Mucosa of descending colon (tissue), 3 donors: ENCODE results near the gene HS6ST2. TPM values are rescaled to one million over a fixed set of nuclear protein-coding genes. Genes with fewer than 3 reads are reported as not detected.

Experiments used
- ATAC-seq: fragments of 200-7000 bp; cut with Tn5 transposase; one replicate; pipeline ENCODE4 v1.9.1; 2020; ENCODE audit warnings: mild to moderate bottlenecking, moderate library complexity
- DNase-seq, 3 donors: peaks; one replicate each; pipeline ENCODE4 v3.0.0-alpha.2; 2020
- H3K36me3 ChIP-seq: fragments of 200-600 bp; one replicate; pipeline ENCODE4 v1.8.0; 2021; ENCODE audit warnings: low read depth, mild to moderate bottlenecking
- H3K4me1 ChIP-seq: fragments of 200-600 bp; one replicate; pipeline ENCODE4 v1.8.0; 2021; ENCODE audit warnings: low read depth, mild to moderate bottlenecking
- H3K4me3 ChIP-seq: fragments of 200-600 bp; one replicate; pipeline ENCODE4 v1.8.0; 2021; ENCODE audit warnings: mild to moderate bottlenecking
- H3K9me3 ChIP-seq: fragments of 200-600 bp; one replicate; pipeline ENCODE4 v1.8.0; 2021; ENCODE audit warnings: mild to moderate bottlenecking
- CTCF ChIP-seq: fragments of 200-600 bp; IDR thresholded peaks from one replicate; pipeline ENCODE4 v1.8.0; 2022; ENCODE audit warnings: antibody characterized with exemption, mild to moderate bottlenecking
- intact Hi-C, 2 donors: fragments of 100-400 bp; cut with DNase I in 1 of 2; cut with micrococcal nuclease in 1 of 2; formaldehyde crosslinking; loops; one replicate each; pipeline versions ENCODE4 v1.11.0 to v1.11.1; 2022; cut with DNase I, micrococcal nuclease
- total RNA-seq, 3 donors: library from RNA; stranded (reverse); fragmentation: NEBNext Ultra II Directional in 2 of 3; extraction: Animal tissue kit (Norgen Biotek cat#: 25700) in 2 of 3; gene quantifications; one replicate each; pipeline versions ENCODE4 v1.2.1 to v1.2.4, GENCODE V29; 2021 to 2023
- donor health status: DM: no; HTN: no; CAD: no; lungs with moderate emphysema.
- donor health status: DM: no; HTN: no; CAD: no.
- donor health status: DM: no; HTN: yes; CAD: no.

HS6ST2 gene
- total RNA-seq, 3 donors from 2014 or later = 0.38 to 1.5 (median 0.52) TPM

GRCh38 chrX:132807411-132808030 lies 150.9 kb downstream of the HS6ST2 start:
- no peak for TF ChIP-seq CTCF
- Histone ChIP-seq H3K36me3 (no peaks in the 10 kb centered on the region), H3K9me3 (no peaks in the 10 kb centered on the region), H3K4me1 (no peaks in the 10 kb centered on the region), H3K4me3 (no peak overlapping the region)
- no peak for DNase-seq
- no peak for ATAC-seq
- intact Hi-C loops = no loop called here

GRCh38 chrX:132802033-132802432 lies 156.4 kb downstream of the HS6ST2 start:
- Histone ChIP-seq H3K4me3 (no peak overlapping the region), H3K4me1 (no peaks in the 10 kb centered on the region), H3K9me3 (no peaks in the 10 kb centered on the region), H3K36me3 (no peaks in the 10 kb centered on the region)
- no peak for TF ChIP-seq CTCF
- ATAC-seq (no peak), DNase-seq (no peak)
- intact Hi-C loops = no loop called here

- TF ChIP-seq CTCF = no peak
- Histone ChIP-seq H3K36me3 (no peaks in the 10 kb centered on the region), H3K4me1 (no peaks in the 10 kb centered on the region), H3K9me3 (no peaks in the 10 kb centered on the region), H3K4me3 (no peak overlapping the region)
- DNase-seq = no peak
- intact Hi-C loops = no loop called here
- ATAC-seq = no peak
These were observed 163.2 kb downstream of the HS6ST2 start for GRCh38 chrX:132795181-132795580.

- Histone ChIP-seq H3K9me3 (no peaks in the 10 kb centered on the region), H3K36me3 (no peaks in the 10 kb centered on the region), H3K4me1 (no peaks in the 10 kb centered on the region), H3K4me3 (no peak overlapping the region)
- TF ChIP-seq CTCF = no peak
- DNase-seq = no peak
- intact Hi-C loops = no loop called here
- no peak for ATAC-seq
These were observed 166.7 kb downstream of the HS6ST2 start for GRCh38 chrX:132791714-132792113.

GRCh38 chrX:132790329-132790728 lies 168.1 kb downstream of the HS6ST2 start:
- Histone ChIP-seq H3K36me3 (no peaks in the 10 kb centered on the region), H3K4me3 (no peak overlapping the region), H3K4me1 (no peaks in the 10 kb centered on the region), H3K9me3 (no peaks in the 10 kb centered on the region)
- intact Hi-C loops = no loop called here
- ATAC-seq = no peak
- no peak for DNase-seq
- TF ChIP-seq CTCF = no peak

- DNase-seq = no peak
- intact Hi-C loops = no loop called here
- Histone ChIP-seq H3K4me1 (no peaks in the 10 kb centered on the region), H3K36me3 (no peaks in the 10 kb centered on the region), H3K4me3 (no peak overlapping the region), H3K9me3 (no peaks in the 10 kb centered on the region)
- TF ChIP-seq CTCF = no peak
- no peak for ATAC-seq
These were observed 172.2 kb downstream of the HS6ST2 start for GRCh38 chrX:132786217-132786616.
